HUES6 (cell line): Measurements from ENCODE around the gene RIMBP3C.
"Not testable (repeated sequence)": the region's sequence is repeated elsewhere in the genome, so short reads cannot be mapped to it uniquely, and the experiment has no call there.

Source experiments
- H3K27ac ChIP-seq: 2 replicates; pipeline ENCODE4 v1.7.0; 2013; ENCODE audit warnings: low read depth, mild to moderate bottlenecking, low read length, inconsistent platforms
- H3K27me3 ChIP-seq: 2 replicates; pipeline ENCODE4 v1.6.1; 2013; ENCODE audit warnings: low read length; ENCODE audit not compliant: control insufficient read depth, insufficient read depth
- H3K36me3 ChIP-seq: 2 replicates; pipeline ENCODE4 v1.6.1; 2013; ENCODE audit warnings: low read length; ENCODE audit not compliant: control insufficient read depth, insufficient read depth
- H3K4me1 ChIP-seq: 2 replicates; pipeline ENCODE4 v1.6.1; 2013; ENCODE audit warnings: low read length; ENCODE audit not compliant: control insufficient read depth, insufficient read depth
- H3K4me3 ChIP-seq: 2 replicates; pipeline ENCODE4 v1.5.1; 2013; ENCODE audit warnings: low read depth, low read length
- H3K9ac ChIP-seq: one replicate; pipeline ENCODE4 v1.6.1; 2013; ENCODE audit warnings: mild to moderate bottlenecking, low read length
- H3K9me3 ChIP-seq: 2 replicates; pipeline ENCODE4 v1.6.1; 2013; ENCODE audit warnings: low read depth, low read length; ENCODE audit not compliant: control insufficient read depth, insufficient read depth

The RIMBP3C gene

DNA sequence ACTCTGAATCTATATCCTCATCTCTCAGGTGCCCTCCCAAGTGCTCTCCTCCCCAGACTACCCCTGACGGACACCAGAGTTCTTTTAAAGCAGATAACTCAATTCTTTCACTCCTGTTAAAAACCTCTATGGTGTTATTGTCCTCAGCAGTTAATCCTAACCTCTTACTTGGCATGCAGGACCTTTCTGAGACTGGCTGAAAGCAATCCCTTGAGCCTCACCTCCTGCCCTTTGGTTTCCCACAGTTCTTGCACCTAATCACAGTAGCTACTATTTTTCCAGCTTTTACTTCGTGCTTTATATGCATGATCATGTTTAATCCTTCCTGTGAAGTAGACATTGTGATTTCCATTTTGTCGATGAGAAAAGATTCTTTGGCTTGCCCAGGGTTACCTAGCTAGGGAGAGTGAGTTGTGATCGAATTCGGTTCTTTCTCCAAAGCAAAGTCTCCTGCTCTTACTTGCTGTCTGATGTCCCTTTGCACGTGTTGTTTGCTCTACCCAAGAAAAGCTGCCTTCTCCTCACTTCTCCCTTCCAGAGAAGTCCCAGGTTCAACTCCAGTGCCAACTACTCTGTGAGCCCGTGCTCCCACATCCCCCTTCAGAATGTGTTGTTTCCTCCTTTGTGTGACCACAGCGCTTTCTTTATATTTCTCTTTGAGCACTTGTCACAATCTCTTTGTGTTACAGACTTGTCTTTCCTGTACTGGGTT lies 18.4 kb upstream of the RIMBP3C start:
- no peak overlapping the region for H3K27ac ChIP-seq
- peak overlapping the region; percentile 95 for H3K4me3 ChIP-seq
- H3K27me3 ChIP-seq: no peaks in the 10 kb centered on the region
- peaks cover 16% of the 10 kb centered on the region; the same call in 1 of the 2 replicates for H3K36me3 ChIP-seq
- no peaks in the 10 kb centered on the region for H3K9me3 ChIP-seq
- H3K4me1 ChIP-seq: peaks cover 36% of the 10 kb centered on the region
- peak overlapping the region; percentile 21 for H3K9ac ChIP-seq

DNA sequence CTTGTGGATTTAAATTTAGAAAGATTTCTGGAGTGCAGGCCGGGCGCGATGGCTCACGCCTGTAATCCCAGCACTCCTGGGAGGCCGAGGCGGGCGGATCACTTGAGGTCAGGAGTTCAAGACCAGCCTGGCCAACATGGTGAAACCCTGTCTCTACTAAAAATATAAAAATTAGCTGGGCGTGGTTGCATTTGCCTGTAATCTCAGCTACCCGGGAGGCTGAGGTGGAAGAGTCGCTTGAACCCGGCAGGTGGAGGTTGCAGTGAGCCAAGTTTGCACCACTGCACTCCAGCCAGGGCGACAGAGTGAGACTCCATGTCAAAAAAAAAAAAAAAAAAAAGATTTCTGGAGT lies 17.8 kb upstream of the RIMBP3C start:
- not testable (repeated sequence) for H3K9me3 ChIP-seq, H3K27ac ChIP-seq, H3K27me3 ChIP-seq
- peaks cover 16% of the 10 kb centered on the region; the same call in 1 of the 2 replicates for H3K36me3 ChIP-seq
- peak overlapping the region; percentile 95 for H3K4me3 ChIP-seq
- H3K9ac ChIP-seq: peak overlapping the region; percentile 98
- peaks cover 36% of the 10 kb centered on the region for H3K4me1 ChIP-seq

GRCh38 chr22:21568347-21569075 lies 17.2 kb upstream of the RIMBP3C start:
- Histone ChIP-seq H3K9ac (peak overlapping the region; percentile 98), H3K4me3 (peak overlapping the region; percentile 95), H3K27me3 (no peaks in the 10 kb centered on the region), H3K9me3 (no peaks in the 10 kb centered on the region), H3K36me3 (peaks cover 16% of the 10 kb centered on the region; the same call in 1 of the 2 replicates), H3K4me1 (peaks cover 35% of the 10 kb centered on the region), H3K27ac (peak overlapping the region; percentile 98)

- Histone ChIP-seq H3K4me3 (peak within 1 kb of the TSS; percentile 95), H3K27ac (peak within 1 kb of the TSS; percentile 98), H3K9me3 (no peaks in the 10 kb centered on the region)
Measured at GRCh38 chr22:21567456-21568346, 16.4 kb upstream of the RIMBP3C start, which contains the start of gene UBE2L3. UBE2L3 (plus strand) TSS chr22:21567714; CDS start chr22:21567745, 31 bp downstream.

GRCh38 chr22:21564411-21564810 lies 13.2 kb upstream of the RIMBP3C start:
- H3K4me1 ChIP-seq: peaks cover 5% of the 10 kb centered on the region
- H3K36me3 ChIP-seq: no peaks in the 10 kb centered on the region; the same call in 1 of the 2 replicates
- no peak overlapping the region for H3K4me3 ChIP-seq
- H3K9me3 ChIP-seq: no peaks in the 10 kb centered on the region
- H3K27ac ChIP-seq: no peak overlapping the region
- no peaks in the 10 kb centered on the region for H3K27me3 ChIP-seq
- H3K9ac ChIP-seq: no peak overlapping the region

More at GRCh38 chr22:21567456-21568346, 16.4 kb upstream of the RIMBP3C start, which contains the start of gene UBE2L3:
- no peaks in the 10 kb centered on the region for H3K27me3 ChIP-seq
- H3K9ac ChIP-seq: peak within 1 kb of the TSS; percentile 98
- H3K4me1 ChIP-seq: peaks cover 27% of the 10 kb centered on the region
- peaks cover 14% of the 10 kb centered on the region; the same call in 1 of the 2 replicates for H3K36me3 ChIP-seq

DNA sequence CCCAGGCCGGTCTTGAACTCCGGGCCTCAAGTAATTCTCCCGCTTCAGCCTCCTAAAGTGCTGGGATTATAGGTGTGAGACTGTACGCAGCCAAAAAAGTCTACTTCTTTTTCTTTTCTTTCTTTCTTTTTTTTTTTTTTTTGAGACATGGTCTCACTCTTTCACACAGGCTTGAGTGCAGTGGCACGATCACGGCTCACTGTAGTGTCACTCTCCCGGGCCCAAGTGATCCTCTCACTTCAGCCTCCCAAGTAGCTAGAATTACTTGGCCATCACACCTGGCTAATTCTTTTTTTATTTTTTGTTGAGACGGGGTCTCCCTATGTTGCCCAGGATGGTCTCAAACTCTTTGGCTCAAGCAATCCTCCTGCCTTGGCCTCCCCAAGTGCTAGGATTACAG lies 12.7 kb upstream of the RIMBP3C start:
- Histone ChIP-seq H3K4me3 (no peak overlapping the region), H3K4me1 (0 out of 2 replicates have a peak, but pooled peaks cover under 1% of the 10 kb centered on the region), H3K9ac (no peak overlapping the region), H3K27me3 (no peaks in the 10 kb centered on the region), H3K27ac (no peak overlapping the region), H3K9me3 (no peaks in the 10 kb centered on the region), H3K36me3 (no peaks in the 10 kb centered on the region)

- not testable (repeated sequence) for H3K9ac ChIP-seq, H3K27ac ChIP-seq, H3K9me3 ChIP-seq, H3K27me3 ChIP-seq, H3K4me1 ChIP-seq, H3K4me3 ChIP-seq, H3K36me3 ChIP-seq
Measured at GRCh38 chr22:21560657-21561056, 9.4 kb upstream of the RIMBP3C start.

- H3K27me3 ChIP-seq, H3K4me1 ChIP-seq, H3K4me3 ChIP-seq, H3K9me3 ChIP-seq, H3K9ac ChIP-seq, H3K36me3 ChIP-seq, H3K27ac ChIP-seq: not testable (repeated sequence)
Measured at GRCh38 chr22:21559345-21560125, 8.3 kb upstream of the RIMBP3C start.

DNA sequence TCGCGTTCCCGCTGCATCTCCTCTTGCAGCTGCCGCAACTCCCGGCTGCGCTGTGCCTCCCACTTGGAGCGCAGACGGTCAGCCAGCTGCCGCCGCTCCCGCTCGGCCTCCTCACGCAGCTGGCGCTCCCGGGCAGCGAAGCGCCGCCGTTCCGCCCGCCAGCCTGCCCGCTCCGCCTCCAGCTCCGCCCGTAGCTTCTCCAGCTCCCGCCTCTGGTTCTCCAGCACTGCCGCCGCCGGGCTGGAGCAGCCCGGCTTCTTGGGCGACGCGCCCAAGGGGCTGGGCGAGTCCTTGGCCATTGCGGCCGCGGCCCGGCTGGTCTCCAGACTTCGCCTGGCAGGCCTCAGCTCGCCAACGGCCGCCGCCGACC lies 598 bp downstream of the RIMBP3C start:
- H3K9me3 ChIP-seq, H3K36me3 ChIP-seq, H3K4me3 ChIP-seq, H3K27me3 ChIP-seq, H3K9ac ChIP-seq, H3K27ac ChIP-seq, H3K4me1 ChIP-seq: not testable (repeated sequence)

- not testable (repeated sequence) for H3K27me3 ChIP-seq, H3K9ac ChIP-seq, H3K4me3 ChIP-seq, H3K36me3 ChIP-seq, H3K27ac ChIP-seq, H3K9me3 ChIP-seq, H3K4me1 ChIP-seq
Measured at GRCh38 chr22:21550008-21550677, 1.1 kb downstream of the RIMBP3C start.
